ENCODE data around the gene NCS1.

- TF ChIP-seq ZNF518B (CRISPR knock-in tag; IDR thresholded peaks at IDR 0.05) (no peak), MAX (CRISPR knock-in tag; IDR thresholded peaks at IDR 0.05) (no peak), POLR2A (conservative IDR thresholded peaks at IDR 0.05) (no peak), ZBTB9 (CRISPR knock-in tag; IDR thresholded peaks at IDR 0.05) (no peak), KAT2B (IDR thresholded peaks at IDR 0.05; ENCODE audit: low read depth, low read length) (no peak), NR3C1 (CRISPR knock-in tag; IDR thresholded peaks at IDR 0.05) (no peak), CTCF (IDR thresholded peaks at IDR 0.05 in 2 of 3, conservative IDR thresholded peaks at IDR 0.05 in 1 of 3; ENCODE audit: insufficient read depth in 2 of 3, low read depth in 1 of 3, low read length in 3 of 3) (no peak)
Measured at GRCh38 chr9:130154816-130155215, 17.4 kb upstream of the NCS1 start.

Measured in K562 (cell line).